Activated CD4-positive, alpha-beta T cell treated with anti-CD3 and anti-CD28 coated beads, Interleukin-2, Interleukin-6, amounts not matched to agents 100 ng/mL and 50 ng/mL, durations not matched to agents 16 hours and 8 hours (primary cell): Measurements from ENCODE around the gene ADAM12.

ENCODE experiments used
- DNase-seq: peaks from one replicate; pipeline ENCODE4 v3.0.0-alpha.2; 2020

Gene ADAM12

GRCh38 chr10:126135177-126135576, 253.1 kb downstream of the ADAM12 start:
- no peak for DNase-seq

- DNase-seq, result no peak
Measured at GRCh38 chr10:126133906-126134656, 254.2 kb downstream of the ADAM12 start.

- no peak for DNase-seq
Measured at GRCh38 chr10:126133082-126133620, 255.1 kb downstream of the ADAM12 start.

- no peak for DNase-seq
Measured at GRCh38 chr10:126131341-126131740, 256.9 kb downstream of the ADAM12 start.

GRCh38 chr10:126130271-126130710, 258.0 kb downstream of the ADAM12 start:
- DNase-seq, result no peak

GRCh38 chr10:126129026-126129425, 259.3 kb downstream of the ADAM12 start:
- no peak for DNase-seq

- DNase-seq, result no peak
Measured at GRCh38 chr10:126128581-126128980, 259.7 kb downstream of the ADAM12 start.

GRCh38 chr10:126127481-126128029, 260.7 kb downstream of the ADAM12 start:
- DNase-seq, result no peak

GRCh38 chr10:126126866-126127265, 261.4 kb downstream of the ADAM12 start:
- no peak for DNase-seq

- DNase-seq, result no peak
Measured at GRCh38 chr10:126126023-126126422, 262.3 kb downstream of the ADAM12 start.

- no peak for DNase-seq
Measured at GRCh38 chr10:126124668-126125349, 263.5 kb downstream of the ADAM12 start.

- DNase-seq, result no peak
Measured at GRCh38 chr10:126124046-126124445, 264.2 kb downstream of the ADAM12 start.

GRCh38 chr10:126123466-126123865, 264.8 kb downstream of the ADAM12 start:
- no peak for DNase-seq

- DNase-seq, result no peak
Measured at GRCh38 chr10:126122881-126123280, 265.4 kb downstream of the ADAM12 start.

- no peak for DNase-seq
Measured at GRCh38 chr10:126119599-126119998, 268.7 kb downstream of the ADAM12 start.

GRCh38 chr10:126118476-126118875, 269.8 kb downstream of the ADAM12 start:
- no peak for DNase-seq

- DNase-seq, result no peak
Measured at GRCh38 chr10:126117196-126117595, 271.1 kb downstream of the ADAM12 start.

- DNase-seq, result no peak
Measured at GRCh38 chr10:126115886-126116285, 272.4 kb downstream of the ADAM12 start.

GRCh38 chr10:126114884-126115555, 273.3 kb downstream of the ADAM12 start:
- no peak for DNase-seq

GRCh38 chr10:126111516-126111915, 276.8 kb downstream of the ADAM12 start:
- no peak for DNase-seq

GRCh38 chr10:126110489-126111180, 277.6 kb downstream of the ADAM12 start:
- DNase-seq, result no peak

- DNase-seq, result no peak
Measured at GRCh38 chr10:126109893-126110292, 278.4 kb downstream of the ADAM12 start.

- DNase-seq, result no peak
Measured at GRCh38 chr10:126108693-126109092, 279.6 kb downstream of the ADAM12 start.
